NT2/D1 (cell line): ENCODE measurements around the gene TMEM183A.

Experiments used
- SUZ12 ChIP-seq: IDR thresholded peaks from 2 replicates; pipeline ENCODE4 v1.6.1; 2011; ENCODE audit not compliant: insufficient read length, insufficient read depth; ENCODE audit errors: extremely low read depth
- ZNF274 ChIP-seq: IDR thresholded peaks from 2 replicates; pipeline ENCODE4 v1.6.1; 2011; ENCODE audit warnings: mild to moderate bottlenecking, low read depth, low read length

DNA sequence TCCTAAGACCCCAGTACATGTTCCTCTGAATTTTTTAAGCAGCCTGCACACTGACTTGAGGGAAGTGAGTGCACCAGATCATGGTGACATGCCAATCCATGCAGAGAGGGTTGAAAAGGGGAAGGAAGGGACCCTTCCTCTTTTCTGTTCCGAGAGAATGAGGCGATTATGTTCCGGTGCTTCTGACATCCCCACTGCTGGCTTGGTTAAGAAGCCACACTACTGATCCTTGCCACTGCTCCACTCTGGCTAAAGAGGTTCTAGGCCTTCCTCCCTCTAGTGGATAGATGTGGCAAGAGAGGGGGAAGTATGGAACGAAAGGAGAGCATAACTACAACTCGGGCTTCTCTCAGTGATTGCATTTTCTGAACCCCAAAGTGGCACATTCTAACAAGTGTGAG, 38.3 kb upstream of the TMEM183A start:
- no peak for TF ChIP-seq ZNF274
- no peak for TF ChIP-seq SUZ12
